ENCODE data around the gene INPP5E.
"Not testable (repeated sequence)": the region's sequence is repeated elsewhere in the genome, so short reads cannot be mapped to it uniquely, and the experiment has no call there.

Gene INPP5E

DNA sequence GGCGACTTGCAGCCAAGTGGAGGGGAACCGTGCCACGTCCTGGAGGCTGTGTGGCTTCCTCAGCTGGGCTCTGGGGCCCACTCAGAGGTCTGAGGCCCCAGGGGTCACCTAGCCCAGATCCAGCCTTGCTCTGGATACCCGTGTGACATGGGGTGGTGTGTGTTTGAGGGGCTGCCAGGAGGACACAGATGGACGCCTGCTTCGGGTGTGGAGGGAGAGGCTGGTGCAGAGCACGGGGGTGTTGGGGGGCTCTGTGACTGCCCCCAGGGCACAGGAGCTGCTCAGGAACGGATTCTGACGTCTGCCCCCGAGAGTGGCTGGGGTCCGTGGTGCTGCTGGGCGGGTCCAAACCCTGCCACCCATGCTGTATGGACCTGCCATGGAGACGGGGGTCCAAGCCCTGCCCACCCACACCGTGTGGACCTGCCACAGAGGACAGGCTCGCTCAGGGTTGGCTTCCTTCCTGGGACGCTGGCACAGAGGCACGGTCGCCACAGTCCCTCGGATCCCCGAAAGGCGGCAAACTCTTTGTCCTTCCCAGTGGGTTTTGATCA is 10.5 kb downstream of the INPP5E start:
- DNase-seq, result no peak

DNA sequence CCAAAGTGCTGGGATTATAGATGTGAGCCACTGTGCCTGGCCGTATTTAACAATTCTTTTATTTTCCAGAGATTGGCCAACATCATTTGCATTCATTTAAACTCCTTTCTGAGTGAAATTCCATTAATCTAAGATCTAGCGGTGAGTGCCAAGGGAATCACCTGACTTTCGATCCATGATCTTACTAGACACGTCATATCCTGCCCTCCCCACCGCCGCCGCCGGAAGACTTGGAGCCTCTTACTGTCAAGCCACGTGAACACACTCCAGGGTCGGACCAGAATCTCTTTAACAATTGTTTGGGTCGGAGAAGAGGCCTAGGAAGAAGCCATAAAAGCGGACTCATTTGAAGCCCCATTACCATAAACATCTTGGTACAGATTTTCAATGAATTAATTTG is 12.9 kb downstream of the INPP5E start:
- DNase-seq, result no peak

DNA sequence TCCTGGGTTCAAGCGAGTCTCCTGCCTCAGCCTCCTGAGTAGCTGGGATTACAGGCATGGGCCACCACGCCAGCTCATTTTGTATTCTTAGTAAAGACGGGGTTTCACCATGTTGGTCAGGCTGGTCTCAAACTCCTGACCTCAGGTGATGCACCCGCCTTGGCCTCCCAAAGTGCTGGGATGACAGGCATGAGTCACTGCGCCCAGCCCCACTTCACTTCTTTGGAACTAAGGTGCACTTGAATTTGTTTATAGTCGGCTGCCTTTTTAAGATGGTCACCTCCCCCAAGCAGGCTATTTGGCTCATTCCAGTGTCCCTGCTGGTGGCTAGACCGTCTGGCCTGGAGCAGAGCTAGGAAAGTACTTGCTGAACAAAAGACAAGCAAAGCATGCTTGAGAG is 14.3 kb downstream of the INPP5E start:
- DNase-seq, result not testable (repeated sequence)

DNA sequence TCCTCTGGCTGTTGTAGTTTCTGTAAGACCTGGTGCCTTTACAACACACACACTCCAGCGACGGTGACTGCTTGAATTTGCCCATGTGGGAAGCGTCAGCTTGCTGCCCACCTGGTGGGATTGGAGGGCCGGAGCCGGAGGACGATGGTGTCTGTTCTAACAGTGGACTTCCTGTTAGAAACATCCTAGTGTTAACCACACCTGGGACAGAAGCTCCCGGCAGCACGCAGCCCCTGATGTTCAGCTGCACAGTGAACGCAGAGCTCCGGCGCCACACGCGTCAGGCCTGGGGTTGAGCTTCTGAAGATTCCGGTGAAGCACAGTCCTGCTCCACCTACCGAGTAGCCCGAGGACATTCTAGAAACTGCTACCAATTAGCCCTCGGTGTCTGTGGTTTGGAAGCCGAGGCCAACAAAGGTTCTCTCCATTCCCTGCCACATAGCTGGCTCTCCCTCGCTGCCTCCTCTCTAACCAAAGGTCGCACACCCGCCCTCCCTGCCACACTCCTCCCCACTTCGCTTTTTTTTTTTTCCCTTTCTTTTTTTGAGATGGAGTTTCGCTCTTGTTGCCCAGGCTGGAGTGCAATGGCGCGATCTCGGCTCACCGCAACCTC is 14.8 kb downstream of the INPP5E start:
- DNase-seq, result no peak

DNA sequence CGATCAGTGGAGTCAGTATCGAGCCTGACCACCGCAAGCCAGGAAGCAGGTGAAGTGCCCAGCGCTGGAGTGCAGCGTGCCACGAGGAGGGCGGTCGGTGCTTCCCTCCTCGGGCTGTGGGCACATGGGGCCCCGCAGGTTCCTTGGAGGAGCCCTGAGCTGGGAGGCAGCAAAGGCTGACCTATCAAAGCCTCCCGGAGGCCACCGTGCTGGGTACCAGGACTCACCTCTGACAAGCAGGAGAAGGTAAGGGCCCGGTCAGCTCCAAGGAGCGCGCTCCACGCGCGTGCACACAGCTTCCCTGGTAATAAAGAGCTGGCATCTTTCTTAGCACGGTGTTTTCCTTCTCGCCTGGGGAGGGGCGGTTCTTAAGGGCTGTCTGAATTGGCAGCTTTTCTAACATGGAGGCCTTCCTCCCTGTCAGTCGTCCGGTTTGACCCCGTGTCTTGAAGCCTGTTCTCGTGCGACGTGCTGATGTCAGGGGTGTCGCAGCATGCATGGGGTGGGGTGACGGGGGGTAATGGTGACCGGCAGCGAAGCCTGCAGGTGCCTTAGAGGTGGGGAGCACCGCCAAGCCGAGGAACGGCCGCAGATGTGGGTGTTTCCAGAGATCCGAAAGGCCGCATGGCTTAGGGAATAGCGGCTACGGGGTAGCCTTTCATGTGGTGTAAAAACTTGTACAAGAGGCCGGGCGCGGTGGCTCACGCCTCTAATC is 16.1 kb downstream of the INPP5E start:
- DNase-seq, result no peak

DNA sequence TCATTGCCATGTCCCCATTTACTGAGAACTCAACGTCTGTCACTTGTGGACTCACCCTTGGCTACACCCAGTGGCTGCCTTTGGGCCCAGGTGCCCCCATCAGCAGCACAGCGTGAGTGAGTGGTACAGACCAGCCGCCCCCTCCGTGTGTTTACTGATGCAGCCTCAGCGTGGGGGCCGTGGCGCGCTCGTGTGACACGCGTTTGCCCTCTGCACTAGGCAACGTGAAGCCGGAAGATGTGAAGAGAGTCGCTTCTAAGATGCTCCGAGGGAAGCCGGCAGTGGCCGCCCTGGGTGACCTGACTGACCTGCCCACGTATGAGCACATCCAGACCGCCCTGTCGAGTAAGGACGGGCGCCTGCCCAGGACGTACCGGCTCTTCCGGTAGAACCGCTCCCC is 16.8 kb downstream of the INPP5E start:
- DNase-seq, result no peak

DNA sequence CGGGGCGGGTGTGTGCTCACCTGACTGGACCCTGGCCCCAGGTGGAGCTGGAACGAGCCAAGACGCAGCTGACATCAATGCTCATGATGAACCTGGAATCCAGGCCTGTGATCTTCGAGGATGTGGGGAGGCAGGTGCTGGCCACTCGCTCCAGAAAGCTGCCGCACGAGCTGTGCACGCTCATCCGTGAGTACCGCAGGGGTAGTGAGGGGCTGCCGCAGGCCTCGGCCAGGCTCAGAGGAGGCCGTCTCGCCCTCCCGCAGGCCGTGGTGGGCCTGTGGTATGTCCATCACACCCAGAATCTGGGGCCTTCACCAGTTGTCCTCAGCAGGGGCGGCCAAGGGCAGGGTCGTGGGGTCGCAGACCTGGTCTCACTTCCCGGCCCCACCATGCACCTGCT is 17.9 kb downstream of the INPP5E start:
- DNase-seq, result no peak

DNA sequence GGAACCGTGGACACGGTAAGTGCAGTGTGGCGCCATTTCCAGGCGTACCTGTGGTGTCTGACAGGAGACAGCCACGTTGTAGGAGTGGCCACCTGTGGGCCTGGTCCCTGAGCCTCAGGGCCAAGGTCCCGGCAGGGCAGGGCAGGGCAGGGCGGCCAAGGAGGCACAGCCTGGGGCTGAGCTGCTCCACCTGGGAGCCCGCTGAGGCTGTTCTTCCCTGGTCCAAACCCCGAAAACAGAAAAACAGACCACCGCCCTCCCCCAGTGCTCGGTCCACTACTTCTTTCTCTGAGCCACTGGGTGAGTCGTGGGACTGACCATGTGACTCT is 20.6 kb downstream of the INPP5E start:
- no peak for DNase-seq

DNA sequence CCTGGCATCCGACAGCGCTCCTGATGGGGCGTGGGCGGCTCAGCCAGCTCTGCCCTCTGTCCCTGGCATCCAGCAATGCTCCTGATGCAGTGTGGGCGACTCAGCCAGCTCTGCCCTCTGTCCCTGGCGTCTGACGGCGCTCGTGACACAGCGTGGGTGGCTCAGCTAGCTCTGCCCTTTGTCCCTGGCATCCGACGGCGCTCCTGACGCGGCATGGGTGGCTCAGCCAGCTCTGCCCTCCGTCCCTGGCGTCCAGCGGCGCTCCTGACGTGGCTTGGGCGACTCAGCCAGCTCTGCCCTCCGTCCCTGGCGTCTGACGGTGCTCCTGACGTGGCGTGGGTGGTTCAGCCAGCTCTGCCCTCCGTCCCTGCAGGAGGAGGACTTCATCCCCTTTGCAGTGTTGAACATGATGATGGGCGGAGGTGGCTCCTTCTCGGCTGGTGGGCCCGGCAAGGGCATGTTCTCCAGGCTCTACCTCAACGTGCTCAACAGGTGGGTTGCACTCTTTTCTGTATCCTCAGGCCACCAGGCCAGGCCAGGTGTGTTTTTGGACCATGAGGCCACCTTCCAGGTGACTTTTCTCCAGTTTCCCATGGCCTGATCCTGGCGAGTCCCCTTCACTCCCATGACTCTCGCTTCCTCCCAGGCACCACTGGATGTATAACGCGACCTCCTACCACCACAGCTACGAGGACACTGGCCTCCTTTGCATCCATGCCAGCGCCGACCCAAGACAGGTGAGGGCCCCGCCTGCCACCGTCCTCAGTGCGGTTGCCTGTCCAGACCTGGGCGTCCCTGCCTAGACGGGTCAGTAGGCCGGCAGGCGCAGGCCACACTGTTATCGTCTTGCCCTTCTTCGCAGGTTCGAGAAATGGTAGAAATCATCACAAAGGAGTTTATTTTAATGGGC is 21.2 kb downstream of the INPP5E start:
- DNase-seq, result no peak

DNA sequence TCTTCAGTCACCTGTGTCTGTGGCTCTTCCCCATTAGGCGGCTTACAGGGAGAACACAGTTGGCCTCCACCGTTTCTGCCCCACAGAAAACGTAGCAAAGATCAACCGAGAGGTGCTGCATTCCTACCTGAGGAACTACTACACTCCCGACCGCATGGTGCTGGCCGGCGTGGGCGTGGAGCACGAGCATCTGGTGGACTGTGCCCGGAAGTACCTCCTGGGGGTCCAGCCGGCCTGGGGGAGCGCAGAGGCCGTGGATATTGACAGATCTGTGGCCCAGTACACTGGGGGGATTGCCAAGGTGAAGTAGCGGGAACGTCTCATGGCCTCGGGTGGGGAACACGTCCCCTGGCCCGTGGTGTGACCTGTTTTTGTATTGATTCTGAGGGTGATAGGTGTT is 22.7 kb downstream of the INPP5E start:
- no peak for DNase-seq

DNA sequence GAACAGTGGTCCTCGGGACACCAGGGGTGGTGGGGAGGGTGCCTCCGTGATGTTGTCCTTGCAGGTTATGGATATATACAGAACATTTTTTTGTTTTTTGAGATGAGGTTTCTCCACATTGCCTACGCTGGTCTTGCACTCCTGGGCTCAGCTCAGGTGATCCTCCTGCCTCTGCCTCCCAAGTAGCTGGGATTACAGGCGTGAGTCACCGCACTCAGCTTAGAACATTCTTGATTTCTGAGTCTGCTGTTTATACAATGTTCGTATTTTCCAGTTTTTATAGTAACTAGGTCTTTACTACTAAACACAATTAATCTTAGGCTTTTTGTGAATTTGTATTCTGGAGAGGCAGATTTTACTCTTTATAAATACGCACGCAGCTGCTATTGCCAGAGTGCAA is 23.2 kb downstream of the INPP5E start:
- DNase-seq, result no peak

DNA sequence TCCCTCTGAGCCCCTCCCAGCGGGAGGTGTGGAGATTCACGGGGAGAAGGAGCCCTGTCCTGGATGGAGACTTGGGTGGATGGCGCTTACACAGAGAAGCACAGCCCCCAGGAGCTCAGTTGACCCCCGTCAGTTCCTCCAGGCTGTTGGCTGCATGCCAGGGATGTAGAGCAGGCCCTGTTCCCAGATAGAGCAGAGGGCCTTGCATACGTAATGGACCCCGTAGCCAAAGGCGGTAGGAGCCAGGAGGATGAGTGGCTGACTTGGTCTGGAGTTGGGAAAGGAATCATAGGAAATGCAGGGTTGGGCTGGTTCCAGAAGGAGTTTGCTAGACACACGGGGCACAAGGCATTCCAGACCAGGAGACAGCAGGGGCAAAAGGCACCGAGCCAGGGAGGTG is 26.7 kb downstream of the INPP5E start:
- DNase-seq, result no peak

DNA sequence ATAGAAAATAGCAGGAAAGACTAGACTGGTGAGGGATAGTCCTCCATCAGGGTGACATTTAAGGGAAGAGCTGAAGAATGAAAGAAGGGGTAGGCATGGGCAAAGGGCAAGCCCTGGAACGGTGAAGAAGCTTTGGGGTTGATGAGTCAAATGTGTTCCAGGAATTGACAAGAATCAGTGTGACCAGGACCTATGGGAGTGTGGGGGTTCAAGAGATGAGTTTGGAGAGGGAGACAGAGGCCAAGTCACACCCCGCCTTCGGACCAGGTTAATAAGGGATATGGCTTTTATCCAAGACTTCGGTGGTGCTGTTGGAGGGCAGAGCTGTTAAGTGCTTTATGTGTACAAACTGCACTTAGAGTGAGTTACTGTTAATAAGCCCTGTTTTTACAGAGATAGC is 28.3 kb downstream of the INPP5E start:
- DNase-seq, result no peak

DNA sequence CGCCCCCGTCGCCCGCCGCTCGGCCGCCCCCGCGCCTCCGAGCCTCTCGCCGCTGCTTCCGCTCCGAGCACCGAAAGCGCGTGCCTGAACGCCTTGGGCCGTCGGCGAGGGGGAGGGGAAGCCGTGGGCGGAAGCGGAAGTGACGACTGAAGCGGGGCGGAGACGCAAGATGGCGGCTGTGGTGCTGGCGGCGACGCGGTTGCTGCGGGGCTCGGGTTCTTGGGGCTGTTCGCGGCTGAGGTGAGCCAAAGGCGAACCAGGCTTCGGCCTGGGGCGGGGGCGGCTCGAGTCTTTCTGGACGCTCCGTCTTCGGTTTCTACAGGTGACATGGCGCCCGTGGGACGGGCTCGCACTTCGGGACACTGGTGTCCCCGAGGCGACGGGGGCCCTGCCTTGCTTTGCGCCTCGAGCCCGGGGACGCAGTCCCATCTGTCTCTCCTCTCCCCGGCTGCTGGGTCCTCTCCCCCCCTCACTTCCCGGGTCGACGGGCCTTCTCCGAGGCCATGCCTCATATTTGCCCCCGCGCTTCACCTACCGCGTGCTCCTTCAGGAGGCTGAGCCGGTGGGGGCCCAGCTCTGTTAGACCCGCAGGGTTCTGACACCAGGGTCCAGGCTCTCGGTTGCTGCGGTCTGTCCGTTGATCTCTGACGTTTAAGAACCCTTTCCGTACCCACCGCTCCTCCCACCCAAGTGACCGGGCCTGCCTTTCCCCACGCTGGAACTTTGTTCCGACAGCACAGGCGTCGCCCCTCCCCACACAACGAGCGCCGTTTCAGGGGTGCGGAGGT is 29.0 kb downstream of the INPP5E start, which contains the start of the genes ENTR1 and PMPCA:
Gene ENTR1, minus strand, starts transcription at position 115 of the 788 bp plus-strand sequence. CDS start 217 bp downstream, outside the sequence.
Gene PMPCA, plus strand, starts transcription at position 159 of the 788 bp plus-strand sequence. Its CDS starts 11 bp downstream, at position 170.
- peak; percentile 96 to 98 for DNase-seq

DNA sequence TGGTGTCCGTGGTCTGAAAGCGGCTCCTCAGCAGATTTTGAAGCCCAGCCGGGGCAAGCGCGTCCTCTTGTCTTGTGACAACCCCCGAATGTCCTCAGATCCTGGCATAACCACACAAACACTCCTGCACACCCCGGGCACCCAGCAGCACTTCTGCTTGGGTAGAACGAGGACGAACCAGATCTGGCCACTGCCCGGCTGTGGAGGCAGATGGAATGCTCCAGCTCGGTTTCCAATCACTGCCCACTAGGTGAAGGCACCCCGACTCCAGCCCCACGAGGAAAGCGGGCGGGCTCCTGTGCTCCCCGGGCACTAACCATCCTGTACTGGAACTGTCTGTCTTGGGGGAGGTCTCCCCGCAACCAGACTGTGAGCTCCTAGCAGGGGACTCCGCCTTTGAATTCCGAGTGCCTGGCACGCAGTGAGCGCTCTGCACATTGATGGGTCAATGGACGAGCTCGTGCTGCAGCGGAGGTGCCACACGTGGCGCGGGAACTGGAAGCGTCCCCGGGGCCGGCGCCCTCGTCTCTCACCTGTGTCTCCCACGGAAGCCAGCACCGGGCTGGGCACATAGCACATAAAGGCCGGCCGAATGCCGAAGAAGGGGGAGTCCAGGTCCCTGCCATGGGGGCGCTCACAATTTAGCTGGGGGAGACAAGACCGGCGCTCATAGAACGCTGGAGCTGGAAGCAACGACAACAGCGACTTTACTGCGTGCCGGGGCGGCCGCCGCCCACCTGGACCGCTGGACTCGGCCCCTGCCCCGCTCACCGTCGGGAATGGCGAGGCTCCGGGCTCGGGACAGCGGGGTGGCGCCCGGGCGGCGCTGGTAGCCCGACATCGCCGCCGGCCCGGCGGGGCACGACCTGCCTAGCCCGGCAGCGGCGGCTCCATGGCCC is 29.8 kb downstream of the INPP5E start:
- peak; percentile 37 to 49 for DNase-seq

DNA sequence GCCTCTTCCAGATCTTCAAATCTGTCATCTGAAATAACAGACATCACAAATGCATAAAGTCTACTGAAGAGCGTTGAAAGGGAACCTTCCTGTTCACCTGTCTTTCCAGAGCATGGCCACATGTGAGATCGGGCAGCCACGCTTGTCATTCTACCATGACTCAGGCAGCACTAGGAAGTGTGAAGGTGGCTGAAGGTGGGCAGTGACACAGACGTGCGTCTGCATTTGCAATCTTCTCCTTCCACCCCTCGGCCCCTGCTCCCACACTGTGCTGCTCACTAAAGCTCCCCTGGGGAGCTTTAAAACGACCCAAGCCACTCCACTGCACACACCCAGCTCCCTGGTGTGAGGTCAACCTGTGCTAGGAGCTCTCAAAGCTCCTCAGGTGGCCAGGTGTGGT is 31.7 kb downstream of the INPP5E start:
- no peak for DNase-seq

DNA sequence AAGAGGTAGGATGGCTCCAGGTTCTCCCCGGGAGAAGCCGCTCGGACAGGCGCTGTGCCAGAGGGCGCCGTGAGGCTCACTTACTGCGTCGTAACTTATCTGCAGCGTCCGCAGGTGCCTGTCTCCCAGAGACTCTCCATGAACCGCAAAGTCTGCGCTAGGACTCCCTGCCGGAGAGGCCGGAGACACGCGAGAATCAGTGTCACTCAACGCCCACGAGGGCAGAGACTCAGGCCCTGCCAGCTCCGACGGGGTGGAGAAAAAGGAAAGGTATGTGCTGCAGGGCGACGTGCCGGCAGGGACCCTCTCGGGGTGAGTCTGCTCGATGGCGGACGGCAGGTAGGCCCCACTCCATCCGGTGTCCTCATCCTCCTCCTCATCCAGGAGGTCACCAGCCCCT is 32.6 kb downstream of the INPP5E start:
- not testable (repeated sequence) for DNase-seq

DNA sequence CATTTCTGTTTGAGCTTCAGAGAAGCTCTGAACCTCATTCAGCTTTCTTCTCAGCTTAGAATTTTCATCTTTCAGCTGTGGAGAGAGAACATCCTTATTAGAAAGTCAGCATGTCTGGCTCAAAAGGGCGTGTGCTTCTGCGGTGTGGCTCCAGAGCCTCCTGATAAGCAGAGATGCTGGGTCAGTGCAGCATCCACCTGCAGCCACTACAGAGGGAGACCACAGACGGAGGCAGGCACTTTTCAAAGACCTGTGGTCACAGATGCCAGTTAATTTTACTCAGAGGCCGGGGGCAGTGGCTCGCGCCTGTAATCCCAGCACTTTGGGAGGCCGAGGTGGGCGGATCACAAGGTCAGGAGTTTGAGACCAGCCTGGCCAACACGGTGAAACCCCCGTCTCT is 33.7 kb downstream of the INPP5E start:
- not testable (repeated sequence) for DNase-seq

DNA sequence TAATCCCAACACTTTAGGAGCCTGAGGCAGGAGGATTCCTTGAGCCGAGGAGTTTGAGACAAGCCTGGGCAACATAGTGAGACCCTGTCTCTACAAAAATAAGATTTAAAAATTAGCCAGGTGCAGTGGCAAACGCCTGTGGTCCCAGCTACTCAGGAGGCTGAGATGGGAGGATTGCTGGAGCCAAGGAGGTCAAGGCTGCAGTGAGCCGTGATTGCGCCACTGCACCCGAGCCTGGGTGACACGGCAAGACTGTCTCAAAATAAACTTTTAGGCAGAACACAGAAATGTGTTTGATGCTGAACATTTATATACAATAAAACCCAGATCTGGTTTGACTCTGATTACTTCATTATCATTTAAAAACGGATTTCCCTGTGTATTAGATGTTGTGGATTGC is 34.2 kb downstream of the INPP5E start:
- DNase-seq, result no peak

DNA sequence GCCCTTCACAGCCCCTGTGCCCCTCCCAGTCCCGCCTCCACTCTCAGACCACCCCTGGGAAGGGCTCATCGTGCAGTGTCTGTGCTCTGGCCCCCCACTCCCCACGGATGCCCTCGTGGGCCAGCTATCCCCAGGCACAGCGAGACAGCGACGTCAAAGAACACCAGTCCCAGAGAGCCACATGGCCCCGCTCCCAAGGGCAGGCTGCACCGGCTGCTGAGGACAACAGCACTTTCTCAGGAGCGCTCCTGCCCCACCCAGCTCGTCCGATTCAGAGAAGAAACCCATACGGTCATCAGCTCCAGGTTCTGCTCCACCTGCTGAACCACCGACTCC is 34.9 kb downstream of the INPP5E start:
- DNase-seq, result no peak

Measured in activated CD4-positive, alpha-beta T cell treated with anti-CD3 and anti-CD28 coated beads for 4 hours (primary cell).